Measurements from ENCODE around the gene GAB2. TPM values are rescaled to one million over a fixed set of nuclear protein-coding genes. Genes with fewer than 3 reads are reported as not detected.
A peak's percentile ranks its signal among the peaks of the same experiment; 100 is the strongest.

The GAB2 gene
- total and polyA plus RNA-seq, 2 of the 4 experiments (the other 2 are of a cell fraction): 3.3 to 5.9 TPM

GRCh38 chr11:78251083-78251775 is 166.4 kb downstream of the GAB2 start:
- ATAC-seq (ENCODE audit: low read depth) (peak; percentile 80), DNase-seq (peak; percentile 46)
- Histone ChIP-seq H3K23ac (ENCODE audit: low read depth, low read length) (no peak overlapping the region), H4K20me1 (ENCODE audit: insufficient read depth, low read length) (no peaks in the 10 kb centered on the region; the same call in 1 of the 2 replicates), H2AFZ (replicated peaks; ENCODE audit: low read length, poor library complexity) (no peak overlapping the region), H3K9me3 (ENCODE audit: control insufficient read depth, insufficient read depth, low read length) (no peaks in the 10 kb centered on the region), H4K5ac (ENCODE audit: low read depth, low read length) (no peak overlapping the region), H4K8ac (ENCODE audit: low read depth in 2 of 2, low read length in 2 of 2) (no peak overlapping the region), H3K79me1 (ENCODE audit: low read depth in 1 of 2, low read length in 2 of 2) (peaks cover 5 to 8% of the 10 kb centered on the region in 2 experiments; a peak in 2 of 4 replicates), H2BK5ac (ENCODE audit: low read depth, low read length, poor library complexity, severe bottlenecking) (no peak overlapping the region), H3K4me2 (ENCODE audit: low read depth, low read length) (no peak overlapping the region), H2BK120ac (ENCODE audit: low read depth, low read length) (no peak overlapping the region), H3K14ac (replicated peaks; ENCODE audit: low read depth, low read length) (no peak overlapping the region), H2BK20ac (ENCODE audit: low read depth, low read length) (no peak overlapping the region), H3K18ac (ENCODE audit: low read depth, low read length) (no peak overlapping the region), H2AK5ac (ENCODE audit: low read depth, low read length) (no peak overlapping the region), H3K4ac (ENCODE audit: low read depth, low read length) (no peak overlapping the region), H4K91ac (ENCODE audit: insufficient read depth, low read depth, low read length) (no peak overlapping the region), H3K27ac (ENCODE audit: insufficient read depth, low read length) (no peak overlapping the region), H3K9ac (ENCODE audit: low read depth, low read length) (no peak overlapping the region), H3K36me3 (ENCODE audit: control insufficient read depth, insufficient read depth, low read length) (peaks cover 5% of the 10 kb centered on the region; the same call in 1 of the 2 replicates), H3K9me1 (ENCODE audit: insufficient read depth, low read length) (peaks cover 7% of the 10 kb centered on the region; the same call in 1 of the 2 replicates), H2BK15ac (ENCODE audit: low read depth, low read length) (no peak overlapping the region), H3K56ac (ENCODE audit: extremely low read depth, insufficient read depth, low read length) (no peak overlapping the region), H3K4me3 (ENCODE audit: insufficient read depth, low read depth, low read length) (no peak overlapping the region), H3K4me1 (ENCODE audit: control insufficient read depth, insufficient read depth, low read length) (no peaks in the 10 kb centered on the region; the same call in 1 of the 2 replicates), H3K27me3 (ENCODE audit: control insufficient read depth, insufficient read depth, low read length) (no peaks in the 10 kb centered on the region), H2AK9ac (replicated peaks; ENCODE audit: low read depth, low read length, poor library complexity) (no peak overlapping the region)
- intact Hi-C loops (cut with micrococcal nuclease) (no loop called here), dilution Hi-C loops (cut with HindIII; ENCODE audit: low sequenced_read_pairs, unreplicated experiment) (no loop called here), in situ Hi-C loops (cut with MboI; ENCODE audit: low sequenced_read_pairs) (no loop called here)
- ChIA-PET POLR2A (ENCODE audit: unreplicated experiment) (no interaction called here), CTCF (interaction anchor here (0.5 kb wide), 1 partner anchor 247 kb away, joined by 7 read pairs; no protein-coding TSS in a partner anchor)
- TF ChIP-seq BHLHE40 (IDR thresholded peaks at IDR 0.05; ENCODE audit: low read depth, low read length) (no peak), RAD21 (IDR thresholded peaks at IDR 0.05; ENCODE audit: low read length) (no peak), RCOR1 (IDR thresholded peaks at IDR 0.05; ENCODE audit: insufficient replicate concordance, low read length) (no peak), MAZ (IDR thresholded peaks at IDR 0.05; ENCODE audit: borderline replicate concordance, low read depth, low read length) (no peak), SMC3 (IDR thresholded peaks at IDR 0.05; ENCODE audit: low read depth, low read length) (no peak), RFX5 (IDR thresholded peaks at IDR 0.05; ENCODE audit: low read depth, low read length) (no peak), FOS (IDR thresholded peaks at IDR 0.05; ENCODE audit: low read depth, low read length) (no peak), MAFK (IDR thresholded peaks at IDR 0.05; ENCODE audit: low read depth, low read length) (no peak), POLR2A (IDR thresholded peaks at IDR 0.05; ENCODE audit: low read depth, low read length) (no peak), NFE2L2 (IDR thresholded peaks at IDR 0.05; ENCODE audit: low read depth, low read length) (no peak)
- TF ChIP-seq, protein P1, sequence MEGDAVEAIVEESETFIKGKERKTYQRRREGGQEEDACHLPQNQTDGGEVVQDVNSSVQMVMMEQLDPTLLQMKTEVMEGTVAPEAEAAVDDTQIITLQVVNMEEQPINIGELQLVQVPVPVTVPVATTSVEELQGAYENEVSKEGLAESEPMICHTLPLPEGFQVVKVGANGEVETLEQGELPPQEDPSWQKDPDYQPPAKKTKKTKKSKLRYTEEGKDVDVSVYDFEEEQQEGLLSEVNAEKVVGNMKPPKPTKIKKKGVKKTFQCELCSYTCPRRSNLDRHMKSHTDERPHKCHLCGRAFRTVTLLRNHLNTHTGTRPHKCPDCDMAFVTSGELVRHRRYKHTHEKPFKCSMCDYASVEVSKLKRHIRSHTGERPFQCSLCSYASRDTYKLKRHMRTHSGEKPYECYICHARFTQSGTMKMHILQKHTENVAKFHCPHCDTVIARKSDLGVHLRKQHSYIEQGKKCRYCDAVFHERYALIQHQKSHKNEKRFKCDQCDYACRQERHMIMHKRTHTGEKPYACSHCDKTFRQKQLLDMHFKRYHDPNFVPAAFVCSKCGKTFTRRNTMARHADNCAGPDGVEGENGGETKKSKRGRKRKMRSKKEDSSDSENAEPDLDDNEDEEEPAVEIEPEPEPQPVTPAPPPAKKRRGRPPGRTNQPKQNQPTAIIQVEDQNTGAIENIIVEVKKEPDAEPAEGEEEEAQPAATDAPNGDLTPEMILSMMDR (conservative IDR thresholded peaks at IDR 0.05; ENCODE audit: low read depth, low read length): no peak
- TF ChIP-seq, protein P2, sequence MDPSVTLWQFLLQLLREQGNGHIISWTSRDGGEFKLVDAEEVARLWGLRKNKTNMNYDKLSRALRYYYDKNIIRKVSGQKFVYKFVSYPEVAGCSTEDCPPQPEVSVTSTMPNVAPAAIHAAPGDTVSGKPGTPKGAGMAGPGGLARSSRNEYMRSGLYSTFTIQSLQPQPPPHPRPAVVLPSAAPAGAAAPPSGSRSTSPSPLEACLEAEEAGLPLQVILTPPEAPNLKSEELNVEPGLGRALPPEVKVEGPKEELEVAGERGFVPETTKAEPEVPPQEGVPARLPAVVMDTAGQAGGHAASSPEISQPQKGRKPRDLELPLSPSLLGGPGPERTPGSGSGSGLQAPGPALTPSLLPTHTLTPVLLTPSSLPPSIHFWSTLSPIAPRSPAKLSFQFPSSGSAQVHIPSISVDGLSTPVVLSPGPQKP (IDR thresholded peaks at IDR 0.05; ENCODE audit: borderline replicate concordance, low read depth, low read length): no peak
- no CpG with 5 or more reads among the region's 1 CpG for WGBS, 2 experiments (ENCODE audit: extremely low coverage in 2 of 2, insufficient read length in 1 of 2)
- BruUV-seq (replicated peaks): no TSS peak

Data from IMR-90 (cell line).